NAMALWA (cell line): ENCODE results near the gene RPL34.
"Not testable (repeated sequence)": the region's sequence is repeated elsewhere in the genome, so short reads cannot be mapped to it uniquely, and the experiment has no call there.

Experiments
- DNase-seq: peaks from one replicate; pipeline ENCODE4 v3.0.0-alpha.2; 2015; ENCODE audit warnings: low spot score

Gene RPL34

GRCh38 chr4:108620101-108620932 lies at the start of gene RPL34:
RPL34 (plus strand) TSS chr4:108620576; CDS start chr4:108621960, 1,384 bp downstream.
- peak; percentile 99 for DNase-seq

DNA sequence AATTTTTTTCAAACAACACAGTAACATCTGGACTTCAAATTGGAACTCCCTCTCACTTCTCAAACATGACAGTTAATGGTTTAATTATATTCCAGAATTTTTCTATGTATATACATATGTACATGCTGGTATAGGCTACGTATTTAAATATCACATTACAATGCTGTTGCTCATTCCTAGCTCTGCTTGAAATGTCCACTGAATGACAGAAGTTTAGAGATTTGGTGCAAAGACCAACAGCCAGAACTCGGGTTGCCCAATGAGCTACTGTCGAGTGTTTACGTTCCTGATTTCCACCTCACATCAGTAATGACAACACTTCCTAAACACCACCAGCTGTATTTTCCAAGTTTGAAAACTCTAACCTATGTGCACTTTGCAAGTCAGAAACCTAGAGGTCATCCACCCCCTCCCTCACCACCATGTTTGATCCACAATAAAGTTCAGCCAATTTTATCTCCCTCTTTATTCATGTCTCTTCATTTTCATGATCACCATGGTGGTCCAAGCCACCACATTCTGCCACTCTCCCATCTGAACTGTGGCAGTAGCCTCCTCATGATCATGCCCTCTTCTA lies 49.3 kb upstream of the RPL34 start:
- DNase-seq, result no peak

GRCh38 chr4:108574402-108574801 lies 46.0 kb upstream of the RPL34 start:
- DNase-seq, result no peak

GRCh38 chr4:108581083-108581482 lies 39.3 kb upstream of the RPL34 start:
- no peak for DNase-seq

DNA sequence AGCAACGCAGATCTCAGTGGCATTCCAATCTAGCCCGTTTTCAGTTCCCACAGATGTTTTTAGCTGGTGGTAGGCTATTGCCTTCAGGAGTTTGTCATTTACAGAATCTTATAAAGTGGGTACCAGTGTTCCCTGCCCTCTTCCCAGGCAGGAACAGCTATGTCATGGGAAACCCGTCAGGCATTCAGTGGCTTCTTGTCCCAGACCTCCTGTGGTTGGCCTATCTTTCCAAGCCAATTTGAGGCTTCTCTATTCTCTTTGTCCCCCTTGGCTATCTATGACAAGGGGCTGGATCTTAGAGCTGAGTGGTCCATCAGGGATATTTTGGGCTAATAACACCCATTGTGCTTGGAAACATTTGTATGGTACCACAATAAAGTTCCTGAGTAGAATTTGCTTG lies 33.6 kb upstream of the RPL34 start:
- DNase-seq, result no peak

GRCh38 chr4:108588878-108589277 lies 31.5 kb upstream of the RPL34 start:
- no peak for DNase-seq

DNA sequence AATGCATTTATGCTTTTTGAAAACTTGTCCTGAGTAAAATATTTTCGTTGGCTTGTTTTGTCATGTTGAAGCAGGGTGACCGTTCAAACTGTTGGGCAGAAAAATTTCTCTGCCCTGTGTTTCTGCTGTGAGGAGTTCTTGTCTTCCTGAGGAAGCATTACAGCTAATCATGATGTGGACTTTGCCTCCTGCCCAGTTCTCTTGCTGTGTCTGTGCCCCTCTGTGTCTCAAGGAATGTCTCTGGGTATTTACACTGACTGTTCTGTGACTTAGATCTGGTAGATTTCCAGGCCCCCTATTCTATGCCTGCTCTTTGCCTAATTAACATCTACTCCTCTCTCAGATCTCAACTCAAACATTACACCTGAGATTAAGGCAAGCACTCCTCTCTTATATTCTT lies 30.4 kb upstream of the RPL34 start:
- no peak for DNase-seq

- no peak for DNase-seq
Measured at GRCh38 chr4:108590776-108591175, 29.6 kb upstream of the RPL34 start.

- no peak for DNase-seq
Measured at GRCh38 chr4:108592674-108592986, 27.7 kb upstream of the RPL34 start.

DNA sequence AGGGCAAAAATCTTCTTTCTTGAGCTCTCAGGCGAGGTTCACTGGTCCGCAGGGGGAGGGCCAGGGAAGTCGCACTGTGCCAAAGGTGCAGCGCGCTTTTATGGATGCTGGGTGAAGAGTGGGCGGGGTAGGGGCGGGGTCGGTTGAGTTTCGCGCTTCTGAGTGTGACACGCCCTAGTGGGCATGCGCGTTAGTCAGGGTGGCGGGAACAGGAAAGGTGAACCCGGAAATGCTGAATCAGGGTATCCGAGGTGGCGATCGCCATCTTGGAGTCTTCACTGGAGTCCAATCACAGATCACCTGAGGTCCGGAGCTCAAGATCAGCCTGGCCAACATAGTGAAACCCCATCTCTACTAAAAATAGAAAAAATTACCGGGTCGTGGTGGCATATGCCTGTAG lies 26.1 kb upstream of the RPL34 start:
- not testable (repeated sequence) for DNase-seq

DNA sequence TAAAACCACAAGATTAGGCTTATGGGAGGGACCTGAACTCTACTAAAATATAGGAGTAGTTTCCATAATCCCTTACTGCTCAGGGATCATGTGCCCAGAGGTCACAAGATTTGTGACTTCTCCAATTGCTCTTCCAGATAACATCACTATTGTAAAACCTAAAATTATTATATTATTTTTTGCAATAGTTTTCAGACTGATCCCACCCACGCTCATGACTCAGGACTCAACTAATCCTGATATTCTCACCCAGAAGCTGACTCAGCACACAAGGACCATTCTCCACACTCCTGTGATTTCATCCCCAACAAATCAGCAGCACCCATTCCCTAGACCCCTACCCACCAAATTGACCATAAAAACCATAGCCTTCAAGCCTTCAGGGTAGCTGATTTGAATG lies 24.0 kb upstream of the RPL34 start:
- DNase-seq, result no peak

DNA sequence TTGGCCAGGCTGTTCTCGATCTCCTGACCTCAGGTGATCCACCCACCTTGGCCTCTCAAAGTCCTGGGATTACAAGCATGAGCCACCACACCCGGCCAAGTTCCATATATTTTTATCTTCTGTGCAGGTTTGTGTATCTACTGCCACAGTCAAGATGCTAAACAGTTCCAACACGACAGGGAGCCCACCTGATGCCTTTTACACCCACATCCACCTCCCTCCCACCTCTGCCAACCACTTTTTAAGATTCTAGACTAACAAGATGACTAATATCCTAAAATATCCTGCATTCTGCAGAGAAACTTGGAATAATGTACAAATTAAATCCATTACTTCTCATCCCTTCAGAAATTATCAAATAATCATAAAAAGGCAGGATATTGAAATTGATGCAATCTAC lies 19.3 kb upstream of the RPL34 start:
- no peak for DNase-seq

DNA sequence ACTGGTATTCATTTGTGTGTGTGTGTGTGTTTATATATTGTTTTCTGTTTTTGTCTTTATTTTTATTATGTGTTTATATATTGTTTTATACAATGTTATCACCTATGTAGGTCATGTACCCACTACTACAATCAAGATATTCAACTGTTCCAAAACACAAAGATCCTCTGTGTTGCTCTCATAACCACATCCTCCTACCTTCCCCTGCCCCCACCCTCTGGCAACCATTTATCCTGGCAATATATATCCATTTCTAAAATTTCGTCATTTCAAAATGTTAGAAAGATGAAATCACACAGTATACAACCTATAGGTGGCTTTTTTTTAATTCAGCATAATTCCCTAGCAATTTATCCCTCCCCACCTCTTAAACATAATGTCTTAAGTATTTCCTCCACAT lies 18.8 kb upstream of the RPL34 start:
- no peak for DNase-seq

GRCh38 chr4:108602163-108602562 lies 18.2 kb upstream of the RPL34 start:
- DNase-seq, result no peak

GRCh38 chr4:108607079-108607815 lies 13.1 kb upstream of the RPL34 start:
- no peak for DNase-seq

- DNase-seq, result no peak
Measured at GRCh38 chr4:108611365-108611764, 9.0 kb upstream of the RPL34 start.

GRCh38 chr4:108612365-108612764 lies 8.0 kb upstream of the RPL34 start:
- DNase-seq, result no peak

GRCh38 chr4:108619372-108620100 lies 840 bp upstream of the RPL34 start:
- DNase-seq, result peak; percentile 37

GRCh38 chr4:108620933-108621905 lies 843 bp downstream of the RPL34 start:
- no peak for DNase-seq

GRCh38 chr4:108622022-108622421 lies 1.6 kb downstream of the RPL34 start:
- no peak for DNase-seq

DNA sequence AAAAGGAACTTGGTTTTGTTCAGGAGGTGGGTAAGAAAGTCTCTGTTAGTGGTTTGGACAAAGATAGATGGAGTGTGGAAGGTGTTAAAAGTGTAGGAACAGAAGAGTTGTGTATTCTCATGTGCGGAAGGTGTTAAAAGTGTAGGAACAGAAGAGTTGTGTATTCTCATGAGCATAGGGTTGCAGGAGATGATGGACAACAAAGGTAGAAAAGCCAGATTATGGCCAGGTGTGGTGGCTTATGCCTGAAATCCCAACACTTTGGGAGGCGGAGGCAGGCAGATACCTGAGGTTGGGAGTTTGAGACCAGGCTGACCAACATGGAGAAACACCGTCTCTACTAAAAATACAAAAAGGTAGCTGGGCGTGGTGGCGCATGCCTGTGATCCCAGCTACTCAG lies 2.5 kb downstream of the RPL34 start:
- DNase-seq, result no peak
